IMR-90 (cell line): Measurements from ENCODE around the gene ABHD5. TPM values are rescaled to one million over a fixed set of nuclear protein-coding genes. Genes with fewer than 3 reads are reported as not detected.

Experiments used
- ATAC-seq: fragments of 200-7000 bp; cut with Tn5 transposase; 2 replicates; pipeline ENCODE4 v1.9.1; 2020; ENCODE audit warnings: low read depth, mild to moderate bottlenecking, moderate library complexity
- BruUV-seq: library from RNA; stranded (reverse); fragments of 400-500 nt; replicated peaks from 2 replicates; lab custom pipeline; 2021; lab: Mats Ljungman, UMichigan
- CTCF ChIA-PET: fragments of 300-600 bp; formaldehyde crosslinking; extraction: SDS; loops from one replicate; lab custom pipeline; 2021; ENCODE audit warnings: antibody characterized with exemption; lab: Yijun Ruan, JAX
- POLR2A ChIA-PET: fragments of 300-600 bp; sonication (Branson Sonifier 250); formaldehyde crosslinking; loops from one replicate; lab custom pipeline; 2022; ENCODE audit warnings: antibody characterized with exemption; ENCODE audit not compliant: unreplicated experiment; lab: Charles Lee
- DNase-seq: peaks from one replicate; pipeline ENCODE4 v3.0.0; 2013
- H2AFZ ChIP-seq: replicated peaks from 2 replicates; pipeline ENCODE3; 2013; ENCODE audit warnings: low read length, mild to moderate bottlenecking; ENCODE audit not compliant: poor library complexity
- H2AK5ac ChIP-seq: 2 replicates; pipeline ENCODE4 v1.6.1; 2013; ENCODE audit warnings: low read depth, low read length, inconsistent platforms
- H2AK9ac ChIP-seq: replicated peaks from 2 replicates; pipeline ENCODE3; 2013; ENCODE audit warnings: mild to moderate bottlenecking, low read depth, low read length, moderate library complexity; ENCODE audit not compliant: poor library complexity
- H2BK120ac ChIP-seq: 2 replicates; pipeline ENCODE4 v1.6.1; 2013; ENCODE audit warnings: low read depth, low read length, inconsistent platforms
- H2BK15ac ChIP-seq: 3 replicates; pipeline ENCODE4 v1.6.1; 2013; ENCODE audit warnings: low read depth, low read length, inconsistent platforms
- H2BK20ac ChIP-seq: 2 replicates; pipeline ENCODE4 v1.6.1; 2013; ENCODE audit warnings: low read depth, mild to moderate bottlenecking, inconsistent platforms, low read length, moderate library complexity
- H2BK5ac ChIP-seq: 2 replicates; pipeline ENCODE4 v1.6.1; 2013; ENCODE audit warnings: mild to moderate bottlenecking, low read depth, low read length, inconsistent platforms; ENCODE audit not compliant: poor library complexity, severe bottlenecking
- H3K14ac ChIP-seq: replicated peaks from 2 replicates; pipeline ENCODE4 v1.6.1; 2013; ENCODE audit warnings: low read depth, low read length, inconsistent platforms
- H3K18ac ChIP-seq: 2 replicates; pipeline ENCODE4 v1.6.1; 2013; ENCODE audit warnings: low read depth, low read length, control low read depth
- H3K23ac ChIP-seq: 2 replicates; pipeline ENCODE4 v1.6.1; 2013; ENCODE audit warnings: low read depth, low read length, inconsistent platforms
- H3K27ac ChIP-seq: 2 replicates; pipeline ENCODE4 v1.5.1; 2013; ENCODE audit warnings: mild to moderate bottlenecking, control low read depth, low read length; ENCODE audit not compliant: insufficient read depth
- H3K27me3 ChIP-seq: 2 replicates; pipeline ENCODE4 v1.6.1; 2013; ENCODE audit warnings: low read length; ENCODE audit not compliant: control insufficient read depth, insufficient read depth
- H3K36me3 ChIP-seq: 2 replicates; pipeline ENCODE4 v1.6.1; 2013; ENCODE audit warnings: low read length, mixed read lengths; ENCODE audit not compliant: control insufficient read depth, insufficient read depth
- H3K4ac ChIP-seq: 2 replicates; pipeline ENCODE4 v1.6.1; 2013; ENCODE audit warnings: low read depth, low read length, inconsistent platforms
- H3K4me1 ChIP-seq: 2 replicates; pipeline ENCODE4 v1.6.1; 2013; ENCODE audit warnings: low read length, mixed read lengths; ENCODE audit not compliant: control insufficient read depth, insufficient read depth
- H3K4me2 ChIP-seq: 2 replicates; pipeline ENCODE4 v1.6.1; 2013; ENCODE audit warnings: low read depth, mild to moderate bottlenecking, control low read depth, low read length, moderate library complexity
- H3K4me3 ChIP-seq: 2 replicates; pipeline ENCODE4 v1.5.1; 2013; ENCODE audit warnings: low read depth, mild to moderate bottlenecking, control low read depth, low read length, moderate library complexity; ENCODE audit not compliant: insufficient read depth
- H3K56ac ChIP-seq: 2 replicates; pipeline ENCODE4 v1.6.1; 2013; ENCODE audit warnings: low read length, inconsistent platforms; ENCODE audit not compliant: insufficient read depth; ENCODE audit errors: extremely low read depth
- H3K79me1 ChIP-seq, 2 experiments: 2 replicates each; pipeline ENCODE4 v1.6.1; 2013; ENCODE audit warnings: low read length in 2 of 2, inconsistent platforms in 1 of 2, low read depth in 1 of 2
- H3K9ac ChIP-seq: 2 replicates; pipeline ENCODE4 v1.6.1; 2013; ENCODE audit warnings: low read depth, low read length, control low read depth
- H3K9me1 ChIP-seq: 2 replicates; pipeline ENCODE4 v1.6.1; 2013; ENCODE audit warnings: low read length, inconsistent platforms; ENCODE audit not compliant: insufficient read depth
- H3K9me3 ChIP-seq: 2 replicates; pipeline ENCODE4 v1.6.1; 2013; ENCODE audit warnings: low read length; ENCODE audit not compliant: control insufficient read depth, insufficient read depth
- H4K20me1 ChIP-seq: 2 replicates; pipeline ENCODE4 v1.6.1; 2013; ENCODE audit warnings: low read length, inconsistent platforms; ENCODE audit not compliant: insufficient read depth
- H4K5ac ChIP-seq: 2 replicates; pipeline ENCODE4 v1.6.1; 2013; ENCODE audit warnings: mild to moderate bottlenecking, low read depth, low read length, control low read depth
- H4K8ac ChIP-seq, 2 experiments: 2 replicates each; pipeline ENCODE4 v1.6.1; 2013; ENCODE audit warnings: low read depth in 2 of 2, low read length in 2 of 2, control low read depth in 1 of 2, inconsistent platforms in 1 of 2
- H4K91ac ChIP-seq: 2 replicates; pipeline ENCODE4 v1.6.1; 2013; ENCODE audit warnings: low read depth, low read length, inconsistent platforms; ENCODE audit not compliant: insufficient read depth
- BHLHE40 ChIP-seq: fragments of 150-350 bp; IDR thresholded peaks from 2 replicates; pipeline ENCODE4 v1.6.1; 2016; ENCODE audit warnings: mild to moderate bottlenecking, low read depth, low read length
- MAFK ChIP-seq: IDR thresholded peaks from 2 replicates; pipeline ENCODE4 v1.6.1; 2012; ENCODE audit warnings: low read depth, low read length, improper control_type of control experiment
- RAD21 ChIP-seq: IDR thresholded peaks from 2 replicates; pipeline ENCODE4 v1.6.1; 2012; ENCODE audit warnings: low read length, improper control_type of control experiment
- SMC3 ChIP-seq: fragments of 150-350 bp; IDR thresholded peaks from 2 replicates; pipeline ENCODE4 v1.6.1; 2016; ENCODE audit warnings: low read depth, mild to moderate bottlenecking, antibody characterized with exemption, low read length, moderate library complexity
- WGBS, 2 experiments: methylation state at CpG; one replicate each; pipeline versions ENCODE4 v1.1.5 to v1.1.7; 2013; ENCODE audit warnings: missing lambda C conversion rate in 2 of 2; ENCODE audit not compliant: insufficient read length in 1 of 2; ENCODE audit errors: extremely low coverage in 2 of 2; 5-methylcytosine and 5-hydroxymethylcytosine counted together
- dilution Hi-C: fragments of 300-500 bp; cut with HindIII; formaldehyde crosslinking; loops from one replicate; pipeline ENCODE4 v1.14.3; 2018; ENCODE audit warnings: low sequenced_read_pairs; ENCODE audit not compliant: unreplicated experiment
- in situ Hi-C: fragments of 300-500 bp; cut with MboI; formaldehyde crosslinking; loops from 3 replicates; pipeline ENCODE4 v1.14.3; 2019; ENCODE audit warnings: low sequenced_read_pairs, inconsistent platforms, mixed read lengths
- intact Hi-C: fragments of 100-400 bp; cut with micrococcal nuclease; formaldehyde crosslinking; loops from 2 replicates; pipeline ENCODE4 v1.10.0; 2022
- polyA plus RNA-seq, 3 experiments: library from polyadenylated mRNA; depleted of rRNA; stranded (reverse); fragments of >200 nt; gene quantifications; 2 replicates each; pipeline ENCODE4 v1.2.3, GENCODE V29; 2012; ENCODE audit warnings: low replicate concordance in 1 of 3
- total RNA-seq: library from RNA; depleted of rRNA; stranded (reverse); fragments of >200 nt; gene quantifications from 2 replicates; pipeline ENCODE4 v1.2.3, GENCODE V29; 2012
- TF ChIP-seq, protein P1 (sequence below): fragments of 150-350 bp; IDR thresholded peaks from 2 replicates; pipeline ENCODE4 v1.6.1; 2016; ENCODE audit warnings: low read depth, mild to moderate bottlenecking, low read length, moderate library complexity, borderline replicate concordance
- TF ChIP-seq, protein P2 (sequence below): fragments of 150-350 bp; IDR thresholded peaks from 2 replicates; pipeline ENCODE4 v1.6.1; 2017; ENCODE audit warnings: mild to moderate bottlenecking, antibody characterized with exemption, low read length, low read depth
- TF ChIP-seq, protein P3 (sequence below): conservative IDR thresholded peaks from 2 replicates; pipeline ENCODE4 v1.5.1; 2012; ENCODE audit warnings: mild to moderate bottlenecking, low read depth, low read length, improper control_type of control experiment

The ABHD5 gene
- total and polyA plus RNA-seq, 2 of the 4 experiments (the other 2 are of a cell fraction) = 15.8 to 33.2 TPM

DNA sequence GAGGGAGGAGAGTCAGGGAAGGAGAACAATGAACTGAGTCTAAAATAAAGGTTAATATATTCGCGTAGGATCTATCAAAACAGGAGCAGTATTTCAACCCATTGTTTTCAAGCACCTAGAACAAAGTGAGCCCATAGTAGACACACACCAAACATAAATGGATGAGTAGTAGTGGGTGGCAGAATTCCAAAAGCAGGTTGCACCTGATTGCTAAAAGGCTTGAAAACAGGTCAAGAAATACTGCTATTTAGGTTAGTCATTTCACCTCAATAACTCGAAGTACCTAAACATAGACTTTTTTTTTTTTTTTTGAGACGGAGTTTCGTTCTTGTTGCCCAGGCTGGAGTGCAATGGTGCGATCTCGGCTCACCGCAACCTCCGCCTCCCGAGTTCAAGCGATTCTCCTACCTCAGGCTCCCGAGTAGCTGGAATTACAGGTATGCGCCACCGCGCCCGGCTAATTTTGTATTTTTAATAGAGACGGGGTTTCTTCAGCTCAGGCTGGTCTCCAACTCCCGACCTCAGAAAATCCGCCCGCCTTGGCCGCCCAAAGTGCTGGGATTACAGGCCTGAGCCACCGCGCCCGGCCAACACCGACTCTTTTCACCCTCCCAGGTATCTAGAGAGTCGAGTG is 855 bp upstream of the ABHD5 start:
- peak overlapping the region; percentile 98 for H3K4me2 ChIP-seq
- ChIA-PET POLR2A (no interaction called here), CTCF (interaction anchor here (1.4 kb wide), 1 partner anchor 79 kb away, joined by 5 read pairs; no protein-coding TSS in a partner anchor)
- peak overlapping the region; percentile 96; the same call in 1 of the 2 replicates for H3K14ac ChIP-seq
- H2BK20ac ChIP-seq = no peak overlapping the region
- no peak overlapping the region; the same call in 1 of the 2 replicates for H3K18ac ChIP-seq
- peak overlapping the region; percentile 45 to 99 for H4K8ac ChIP-seq
- no peak overlapping the region for H2BK15ac ChIP-seq
- H3K4ac ChIP-seq = peak overlapping the region; percentile 95
- peak overlapping the region; percentile 86; the same call in 1 of the 2 replicates for H3K23ac ChIP-seq
- whole genome bisulfite sequencing, 2 experiments = no CpG with 5 or more reads among the region's 26 CpGs
- peaks cover 5% of the 10 kb centered on the region for H3K4me1 ChIP-seq
- H3K9me3 ChIP-seq = no peaks in the 10 kb centered on the region
- peak overlapping the region; percentile 31; the same call in 1 of the 2 replicates for H3K27ac ChIP-seq
- DNase-seq = no peak
- H2BK5ac ChIP-seq = no peak overlapping the region
- H4K91ac ChIP-seq = 0 out of 2 replicates have a peak overlapping the region, but pooled peaks have one; percentile 85
- H2BK120ac ChIP-seq = 0 out of 2 replicates have a peak overlapping the region, but pooled peaks have one; percentile 92
- peak overlapping the region; percentile 99 for H2AFZ ChIP-seq
- H2AK9ac ChIP-seq = no peak overlapping the region
- H3K4me3 ChIP-seq = peak overlapping the region; percentile 87
- TF ChIP-seq SMC3 (no peak), RAD21 (no peak), MAFK (no peak), BHLHE40 (no peak)
- TF ChIP-seq, protein P1, sequence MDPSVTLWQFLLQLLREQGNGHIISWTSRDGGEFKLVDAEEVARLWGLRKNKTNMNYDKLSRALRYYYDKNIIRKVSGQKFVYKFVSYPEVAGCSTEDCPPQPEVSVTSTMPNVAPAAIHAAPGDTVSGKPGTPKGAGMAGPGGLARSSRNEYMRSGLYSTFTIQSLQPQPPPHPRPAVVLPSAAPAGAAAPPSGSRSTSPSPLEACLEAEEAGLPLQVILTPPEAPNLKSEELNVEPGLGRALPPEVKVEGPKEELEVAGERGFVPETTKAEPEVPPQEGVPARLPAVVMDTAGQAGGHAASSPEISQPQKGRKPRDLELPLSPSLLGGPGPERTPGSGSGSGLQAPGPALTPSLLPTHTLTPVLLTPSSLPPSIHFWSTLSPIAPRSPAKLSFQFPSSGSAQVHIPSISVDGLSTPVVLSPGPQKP = no peak
- TF ChIP-seq, protein P2, sequence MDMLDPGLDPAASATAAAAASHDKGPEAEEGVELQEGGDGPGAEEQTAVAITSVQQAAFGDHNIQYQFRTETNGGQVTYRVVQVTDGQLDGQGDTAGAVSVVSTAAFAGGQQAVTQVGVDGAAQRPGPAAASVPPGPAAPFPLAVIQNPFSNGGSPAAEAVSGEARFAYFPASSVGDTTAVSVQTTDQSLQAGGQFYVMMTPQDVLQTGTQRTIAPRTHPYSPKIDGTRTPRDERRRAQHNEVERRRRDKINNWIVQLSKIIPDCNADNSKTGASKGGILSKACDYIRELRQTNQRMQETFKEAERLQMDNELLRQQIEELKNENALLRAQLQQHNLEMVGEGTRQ = no peak
- TF ChIP-seq, protein P3, sequence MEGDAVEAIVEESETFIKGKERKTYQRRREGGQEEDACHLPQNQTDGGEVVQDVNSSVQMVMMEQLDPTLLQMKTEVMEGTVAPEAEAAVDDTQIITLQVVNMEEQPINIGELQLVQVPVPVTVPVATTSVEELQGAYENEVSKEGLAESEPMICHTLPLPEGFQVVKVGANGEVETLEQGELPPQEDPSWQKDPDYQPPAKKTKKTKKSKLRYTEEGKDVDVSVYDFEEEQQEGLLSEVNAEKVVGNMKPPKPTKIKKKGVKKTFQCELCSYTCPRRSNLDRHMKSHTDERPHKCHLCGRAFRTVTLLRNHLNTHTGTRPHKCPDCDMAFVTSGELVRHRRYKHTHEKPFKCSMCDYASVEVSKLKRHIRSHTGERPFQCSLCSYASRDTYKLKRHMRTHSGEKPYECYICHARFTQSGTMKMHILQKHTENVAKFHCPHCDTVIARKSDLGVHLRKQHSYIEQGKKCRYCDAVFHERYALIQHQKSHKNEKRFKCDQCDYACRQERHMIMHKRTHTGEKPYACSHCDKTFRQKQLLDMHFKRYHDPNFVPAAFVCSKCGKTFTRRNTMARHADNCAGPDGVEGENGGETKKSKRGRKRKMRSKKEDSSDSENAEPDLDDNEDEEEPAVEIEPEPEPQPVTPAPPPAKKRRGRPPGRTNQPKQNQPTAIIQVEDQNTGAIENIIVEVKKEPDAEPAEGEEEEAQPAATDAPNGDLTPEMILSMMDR = no peak
- H3K36me3 ChIP-seq = no peaks in the 10 kb centered on the region
- H3K27me3 ChIP-seq = no peaks in the 10 kb centered on the region
- H3K9me1 ChIP-seq = peaks cover 12% of the 10 kb centered on the region
- in situ Hi-C loops = loop anchor here (5.0 kb wide), 1 partner anchor 68 kb away; the partner anchor contains the start of gene ANO10
- peak overlapping the region; percentile 67 for H3K9ac ChIP-seq
- dilution Hi-C loops = no loop called here
- H3K79me1 ChIP-seq = peaks cover 14 to 32% of the 10 kb centered on the region in 2 experiments
- H4K20me1 ChIP-seq = no peaks in the 10 kb centered on the region
- ATAC-seq = no peak
- intact Hi-C loops = loop anchor here (2.0 to 5.0 kb wide), 5 partner anchors 67 to 509 kb away; partner anchors contain the start of gene ANO10
- H4K5ac ChIP-seq = peak overlapping the region; percentile 92
- H3K56ac ChIP-seq = no peak overlapping the region
- no TSS peak for BruUV-seq
- H2AK5ac ChIP-seq = no peak overlapping the region
